ENCODE measurements around the gene ANTXR1.
"Not testable (repeated sequence)": the region's sequence is repeated elsewhere in the genome, so short reads cannot be mapped to it uniquely, and the experiment has no call there.

Gene ANTXR1

GRCh38 chr2:69243652-69244051, 230.7 kb downstream of the ANTXR1 start:
- DNase-seq = no peak

- DNase-seq = no peak
Measured at GRCh38 chr2:69244882-69245281, 231.9 kb downstream of the ANTXR1 start.

GRCh38 chr2:69247583-69247982, 234.6 kb downstream of the ANTXR1 start:
- no peak for DNase-seq

- no peak for DNase-seq
Measured at GRCh38 chr2:69248232-69248631, 235.3 kb downstream of the ANTXR1 start.

GRCh38 chr2:69250981-69251380, 238.0 kb downstream of the ANTXR1 start:
- no peak for DNase-seq

- no peak for DNase-seq
Measured at GRCh38 chr2:69251943-69252342, 239.0 kb downstream of the ANTXR1 start.

- DNase-seq = no peak
Measured at GRCh38 chr2:69253112-69253511, 240.1 kb downstream of the ANTXR1 start.

GRCh38 chr2:69253611-69254301, 240.8 kb downstream of the ANTXR1 start:
- no peak for DNase-seq

GRCh38 chr2:69255760-69256159, 242.8 kb downstream of the ANTXR1 start:
- DNase-seq = no peak

- not testable (repeated sequence) for DNase-seq
Measured at GRCh38 chr2:69259994-69260591, 247.1 kb downstream of the ANTXR1 start.

- DNase-seq = no peak
Measured at GRCh38 chr2:69260666-69261065, 247.7 kb downstream of the ANTXR1 start.

GRCh38 chr2:69269330-69269729, 256.4 kb downstream of the ANTXR1 start:
- no peak for DNase-seq

- no peak for DNase-seq
Measured at GRCh38 chr2:69271831-69272257, 258.9 kb downstream of the ANTXR1 start.

- no peak for DNase-seq
Measured at GRCh38 chr2:69272803-69273471, 260.0 kb downstream of the ANTXR1 start.

- no peak for DNase-seq
Measured at GRCh38 chr2:69275490-69275889, 262.5 kb downstream of the ANTXR1 start.

- no peak for DNase-seq
Measured at GRCh38 chr2:69278366-69278765, 265.4 kb downstream of the ANTXR1 start.

GRCh38 chr2:69279211-69279610, 266.2 kb downstream of the ANTXR1 start:
- no peak for DNase-seq

- DNase-seq = no peak
Measured at GRCh38 chr2:69279931-69280681, 267.1 kb downstream of the ANTXR1 start.

GRCh38 chr2:69280796-69281412, 267.9 kb downstream of the ANTXR1 start:
- no peak for DNase-seq

GRCh38 chr2:69285379-69285894, 272.5 kb downstream of the ANTXR1 start:
- no peak for DNase-seq

- no peak for DNase-seq
Measured at GRCh38 chr2:69287544-69287943, 274.6 kb downstream of the ANTXR1 start.

- DNase-seq = no peak
Measured at GRCh38 chr2:69288429-69288828, 275.4 kb downstream of the ANTXR1 start.

All from NCI-H146 (cell line).